ENCODE results near the gene CD151. TPM values are rescaled to one million over a fixed set of nuclear protein-coding genes. Genes with fewer than 3 reads are reported as not detected.

CD151 gene
- total RNA-seq, 6 experiments from 2014 or later, result 719 to 1,001 (median 755) TPM

DNA sequence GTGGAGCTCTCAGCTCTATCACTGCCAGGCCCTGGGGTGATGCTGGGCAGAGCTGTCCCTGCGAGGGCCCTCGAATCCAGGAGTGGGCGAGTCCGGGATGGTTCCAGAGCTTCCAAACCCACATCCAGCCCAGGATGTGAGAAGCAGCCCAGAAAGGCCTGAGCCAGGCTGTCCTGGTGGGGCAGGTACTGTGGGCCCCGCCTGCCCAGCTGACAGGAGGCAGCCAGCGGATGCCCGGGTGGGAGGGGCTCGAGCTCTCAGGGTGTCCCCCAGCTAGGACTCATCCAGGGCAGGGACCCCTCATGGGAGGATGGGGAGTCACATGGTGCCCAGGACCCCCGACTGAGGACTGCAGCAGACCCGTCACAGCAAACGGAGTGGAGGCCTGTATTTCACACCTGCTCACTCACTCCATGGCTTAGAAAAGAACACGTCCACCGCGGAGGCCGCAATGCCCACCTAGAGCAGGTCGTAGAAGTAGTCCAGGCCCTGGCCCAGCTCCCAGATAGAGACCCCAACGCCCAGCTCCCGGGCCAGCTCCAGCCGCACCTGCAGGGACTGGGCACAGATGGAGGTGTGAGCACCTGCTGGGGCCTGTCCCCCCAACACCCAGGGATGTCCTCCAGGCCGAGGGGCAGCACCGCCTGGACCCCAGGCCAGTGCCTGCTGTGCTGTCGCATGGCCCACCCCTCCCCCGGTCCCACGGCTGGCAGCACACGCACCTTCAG lies 36.8 kb downstream of the CD151 start:
- H3K9me3 Mint-ChIP-seq, result no peaks in the 10 kb centered on the region
- H3K4me3 Mint-ChIP-seq, result no peak overlapping the region
- peaks cover 28% of the 10 kb centered on the region for H3K27me3 Mint-ChIP-seq (ENCODE audit: insufficient read depth)
- TF ChIP-seq CTCF (IDR thresholded peaks at IDR 0.05), result no peak
- DNase-seq, result no peak
- no peaks in the 10 kb centered on the region; the same call in 1 of the 2 replicates for H3K36me3 Mint-ChIP-seq (ENCODE audit: low read depth)
- peaks cover 10% of the 10 kb centered on the region for H3K4me1 Mint-ChIP-seq (ENCODE audit: low read depth)
- H3K27ac Mint-ChIP-seq, result no peak overlapping the region; the same call in 1 of the 2 replicates

DNA sequence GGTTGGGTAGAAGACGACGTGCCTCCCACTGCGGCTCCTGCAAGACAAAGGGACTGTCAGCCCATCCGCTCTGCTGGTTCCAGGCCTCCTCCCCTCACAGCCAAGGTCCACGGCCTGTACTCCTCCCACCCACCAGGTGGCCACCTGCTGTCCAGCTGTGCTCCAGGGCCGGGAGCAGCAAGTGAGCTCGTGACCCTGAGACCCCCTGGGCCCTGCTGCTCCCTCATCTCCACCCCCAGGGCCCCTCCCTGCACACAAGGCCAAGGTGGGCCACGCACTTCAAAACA lies 37.3 kb downstream of the CD151 start:
- Mint-ChIP-seq H3K27me3 (ENCODE audit: insufficient read depth) (peaks cover 28% of the 10 kb centered on the region), H3K4me3 (no peak overlapping the region), H3K4me1 (ENCODE audit: low read depth) (peaks cover 10% of the 10 kb centered on the region), H3K27ac (no peak overlapping the region), H3K36me3 (ENCODE audit: low read depth) (no peaks in the 10 kb centered on the region; the same call in 1 of the 2 replicates), H3K9me3 (no peaks in the 10 kb centered on the region)
- peak; percentile 60 for TF ChIP-seq CTCF (IDR thresholded peaks at IDR 0.05)
- no peak for DNase-seq

- H3K36me3 Mint-ChIP-seq (ENCODE audit: low read depth), result no peaks in the 10 kb centered on the region; the same call in 1 of the 2 replicates
- peaks cover 10% of the 10 kb centered on the region for H3K4me1 Mint-ChIP-seq (ENCODE audit: low read depth)
- no peak overlapping the region for H3K27ac Mint-ChIP-seq
- no peaks in the 10 kb centered on the region for H3K9me3 Mint-ChIP-seq
- TF ChIP-seq CTCF (IDR thresholded peaks at IDR 0.05), result no peak; the same call in 1 of the 2 replicates
- DNase-seq, result no peak
- H3K27me3 Mint-ChIP-seq (ENCODE audit: insufficient read depth), result peaks cover 28% of the 10 kb centered on the region
- H3K4me3 Mint-ChIP-seq, result no peak overlapping the region
Observed at GRCh38 chr11:870418-870817, 37.7 kb downstream of the CD151 start.

- H3K4me1 Mint-ChIP-seq (ENCODE audit: low read depth), result peaks cover 10% of the 10 kb centered on the region
- no peak overlapping the region for H3K4me3 Mint-ChIP-seq
- no peak for TF ChIP-seq CTCF (IDR thresholded peaks at IDR 0.05)
- peaks cover 25% of the 10 kb centered on the region for H3K27me3 Mint-ChIP-seq (ENCODE audit: insufficient read depth)
- no peaks in the 10 kb centered on the region; the same call in 1 of the 2 replicates for H3K36me3 Mint-ChIP-seq (ENCODE audit: low read depth)
- DNase-seq, result no peak
- no peak overlapping the region for H3K27ac Mint-ChIP-seq
- H3K9me3 Mint-ChIP-seq, result no peaks in the 10 kb centered on the region
Observed at GRCh38 chr11:871472-871871, 38.7 kb downstream of the CD151 start.

DNA sequence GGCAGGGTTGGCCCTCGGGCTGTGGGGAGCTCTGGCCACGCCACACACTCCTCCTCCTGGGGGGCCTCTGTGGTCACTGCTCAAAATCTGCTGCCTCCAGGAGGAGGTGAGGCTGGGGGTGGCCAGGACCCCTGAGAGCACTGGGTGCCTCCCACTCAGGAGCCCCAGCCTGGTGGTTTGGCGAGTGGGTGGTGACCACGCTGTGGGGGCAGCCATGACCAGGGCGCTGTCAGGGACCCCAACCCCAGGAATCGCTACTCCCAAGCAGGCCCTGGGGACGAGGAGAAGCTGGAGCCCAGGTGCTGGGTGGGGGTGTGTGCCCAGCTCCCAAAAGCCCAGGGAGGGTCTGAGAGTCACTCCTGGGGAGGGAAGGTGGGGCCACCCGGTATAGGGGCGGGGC lies 40.0 kb downstream of the CD151 start:
- no peak for TF ChIP-seq CTCF (IDR thresholded peaks at IDR 0.05)
- peaks cover 5% of the 10 kb centered on the region; the same call in 1 of the 2 replicates for H3K36me3 Mint-ChIP-seq (ENCODE audit: low read depth)

More for the DNA sequence above, 40.0 kb downstream of the CD151 start:
- Mint-ChIP-seq H3K27ac (no peak overlapping the region), H3K27me3 (ENCODE audit: insufficient read depth) (peaks cover 25% of the 10 kb centered on the region), H3K9me3 (no peaks in the 10 kb centered on the region), H3K4me1 (ENCODE audit: low read depth) (peaks cover 10% of the 10 kb centered on the region), H3K4me3 (no peak overlapping the region)
- no peak for DNase-seq

Measured in HFFc6 (cell line).